ENCODE data around the gene TMEM237. TPM values are rescaled to one million over a fixed set of nuclear protein-coding genes. Genes with fewer than 3 reads are reported as not detected.

The TMEM237 gene
- polyA plus RNA-seq, 1 of the 3 experiments (the other 2 are of a cell fraction) = 67.2 TPM

- H3K27me3 ChIP-seq (ENCODE audit: insufficient read depth) = no peaks in the 10 kb centered on the region
- H3K36me3 ChIP-seq (replicated peaks in 1 of 2; ENCODE audit: control insufficient read depth in 1 of 2, insufficient read depth in 2 of 2, low read length in 1 of 2) = no peaks in the 10 kb centered on the region
- no peak for DNase-seq
- peaks cover 43% of the 10 kb centered on the region for H3F3A ChIP-seq (replicated peaks; ENCODE audit: insufficient read depth)
- H3K9me3 ChIP-seq = no peaks in the 10 kb centered on the region
- TF ChIP-seq MEF2A (IDR thresholded peaks at IDR 0.05; ENCODE audit: borderline replicate concordance, low read depth) = no peak
- TF ChIP-seq GATA2 (CRISPR knock-in tag; IDR thresholded peaks at IDR 0.05) = no peak
- no peak for TF ChIP-seq EZH2phosphoT487 (IDR thresholded peaks at IDR 0.05; ENCODE audit: borderline replicate concordance, low read depth)
- TF ChIP-seq ELF1 (IDR thresholded peaks at IDR 0.05) = no peak
- no peak for TF ChIP-seq MXI1 (IDR thresholded peaks at IDR 0.05; ENCODE audit: low read depth, low read length)
- no peak for TF ChIP-seq IRF3 (IDR thresholded peaks at IDR 0.05; ENCODE audit: low read depth, low read length)
- TF ChIP-seq SMC3 (IDR thresholded peaks at IDR 0.05; ENCODE audit: low read depth, low read length) = no peak
- TF ChIP-seq TAF1 (IDR thresholded peaks at IDR 0.05; ENCODE audit: borderline replicate concordance, low read depth, low read length) = no peak
- peaks cover 10 to 33% of the 10 kb centered on the region in 2 experiments for H3K4me1 ChIP-seq (ENCODE audit: control insufficient read depth in 1 of 2, insufficient read depth in 2 of 2, low read depth in 1 of 2, low read length in 1 of 2)
- H2AFZ ChIP-seq (ENCODE audit: low read depth) = no peak overlapping the region
- H3K9ac ChIP-seq = no peak overlapping the region
- H3K27ac ChIP-seq (ENCODE audit: low read depth in 2 of 2, low read length in 1 of 2) = peak overlapping the region in 1 of 2 experiments; percentile 99; a peak in 1 of 4 replicates
- H3K4me2 ChIP-seq = no peak overlapping the region
- ChIA-PET POLR2A (no interaction called here), CTCF (no interaction called here)
- H3K79me2 ChIP-seq (ENCODE audit: insufficient read depth) = no peaks in the 10 kb centered on the region
- no peaks in the 10 kb centered on the region for H3K9me2 ChIP-seq
- WGBS (ENCODE audit: low lambda C conversion rate) = 90% methylated on average over 5 of the region's 5 CpGs
- H4K20me1 ChIP-seq (ENCODE audit: insufficient read depth) = no peaks in the 10 kb centered on the region
- no peak overlapping the region for H3K4me3 ChIP-seq (ENCODE audit: low read depth in 2 of 2, low read length in 1 of 2)
These were observed 13.4 kb upstream of the TMEM237 start for GRCh38 chr2:201656740-201657139.

- peak overlapping the region in 1 of 2 experiments; percentile 99; a peak in 3 of 4 replicates for H3K27ac ChIP-seq (ENCODE audit: low read depth in 2 of 2, low read length in 1 of 2)
- 97% methylated on average over 11 of the region's 11 CpGs for WGBS (ENCODE audit: low lambda C conversion rate)
- no peak overlapping the region for H2AFZ ChIP-seq (ENCODE audit: low read depth)
- H3F3A ChIP-seq (replicated peaks; ENCODE audit: insufficient read depth) = peaks cover 49% of the 10 kb centered on the region
- TF ChIP-seq TAF1 (IDR thresholded peaks at IDR 0.05; ENCODE audit: borderline replicate concordance, low read depth, low read length) (no peak), GABPA (IDR thresholded peaks at IDR 0.05; ENCODE audit: low read depth) (no peak)
- no peaks in the 10 kb centered on the region for H3K27me3 ChIP-seq (ENCODE audit: insufficient read depth)
- no peaks in the 10 kb centered on the region for H3K9me2 ChIP-seq
- no peak overlapping the region for H3K9ac ChIP-seq
- H3K9me3 ChIP-seq = no peaks in the 10 kb centered on the region
- H3K4me1 ChIP-seq (ENCODE audit: control insufficient read depth in 1 of 2, insufficient read depth in 2 of 2, low read depth in 1 of 2, low read length in 1 of 2) = peaks cover 10 to 33% of the 10 kb centered on the region in 2 experiments
- DNase-seq = no peak
- no peak overlapping the region for H3K4me3 ChIP-seq (ENCODE audit: low read depth in 2 of 2, low read length in 1 of 2)
- CTCF ChIA-PET = no interaction called here
- no peaks in the 10 kb centered on the region for H4K20me1 ChIP-seq (ENCODE audit: insufficient read depth)
- H3K4me2 ChIP-seq = no peak overlapping the region
- H3K79me2 ChIP-seq (ENCODE audit: insufficient read depth) = no peaks in the 10 kb centered on the region
- no peaks in the 10 kb centered on the region for H3K36me3 ChIP-seq (replicated peaks in 1 of 2; ENCODE audit: control insufficient read depth in 1 of 2, insufficient read depth in 2 of 2, low read length in 1 of 2)
- POLR2A ChIA-PET = no interaction called here
These were observed 12.8 kb upstream of the TMEM237 start for GRCh38 chr2:201656102-201656501.

GRCh38 chr2:201654616-201655384, 11.5 kb upstream of the TMEM237 start:
- peak overlapping the region; percentile 39 for H3K9ac ChIP-seq
- ChIA-PET CTCF (interaction anchor here (1.2 to 1.4 kb wide), 3 partner anchors 12 to 30 kb away, joined by 3 to 4 read pairs (median 4); no protein-coding TSS in a partner anchor), POLR2A (no interaction called here)
- no peaks in the 10 kb centered on the region for H3K27me3 ChIP-seq (ENCODE audit: insufficient read depth)
- no peaks in the 10 kb centered on the region for H3K9me2 ChIP-seq
- H3K9me3 ChIP-seq = no peaks in the 10 kb centered on the region
- H3K79me2 ChIP-seq (ENCODE audit: insufficient read depth) = no peaks in the 10 kb centered on the region
- H3K4me2 ChIP-seq = peak overlapping the region; percentile 42
- no peaks in the 10 kb centered on the region for H3K36me3 ChIP-seq (replicated peaks in 1 of 2; ENCODE audit: control insufficient read depth in 1 of 2, insufficient read depth in 2 of 2, low read length in 1 of 2)
- no peak overlapping the region for H3K4me3 ChIP-seq (ENCODE audit: low read depth in 2 of 2, low read length in 1 of 2)
- H2AFZ ChIP-seq (ENCODE audit: low read depth) = peak overlapping the region; percentile 41; the same call in 1 of the 2 replicates
- H3K27ac ChIP-seq (ENCODE audit: low read depth in 2 of 2, low read length in 1 of 2) = peak overlapping the region; percentile 70 to 99; a peak in 3 of 4 replicates
- WGBS (ENCODE audit: low lambda C conversion rate) = 21% methylated on average over 5 of the region's 5 CpGs
- H3F3A ChIP-seq (replicated peaks; ENCODE audit: insufficient read depth) = peaks cover 53% of the 10 kb centered on the region
- H4K20me1 ChIP-seq (ENCODE audit: insufficient read depth) = no peaks in the 10 kb centered on the region
- DNase-seq = no peak
- H3K4me1 ChIP-seq (ENCODE audit: control insufficient read depth in 1 of 2, insufficient read depth in 2 of 2, low read depth in 1 of 2, low read length in 1 of 2) = peaks cover 10 to 33% of the 10 kb centered on the region in 2 experiments
- TF ChIP-seq YY1 (IDR thresholded peaks at IDR 0.05; ENCODE audit: low read depth) (no peak), NFIC (IDR thresholded peaks at IDR 0.05; ENCODE audit: borderline replicate concordance) (peak; percentile 72), TEAD4 (IDR thresholded peaks at IDR 0.05; ENCODE audit: borderline replicate concordance, insufficient read depth) (peak; percentile 97), FOXM1 (IDR thresholded peaks at IDR 0.05; ENCODE audit: low read depth) (peak; percentile 95), MAX (IDR thresholded peaks at IDR 0.05; ENCODE audit: low read depth) (peak; percentile 73; the same call in 1 of the 2 replicates), POLR2AphosphoS5 (IDR thresholded peaks at IDR 0.05; ENCODE audit: low read depth, low read length) (peak; percentile 81), PBX3 (IDR thresholded peaks at IDR 0.05) (peak; percentile 96), SMC3 (IDR thresholded peaks at IDR 0.05; ENCODE audit: low read depth, low read length) (no peak), JUND (IDR thresholded peaks at IDR 0.05) (peak; percentile 89), CTCF (IDR thresholded peaks at IDR 0.05) (no peak)

Data from SK-N-SH (cell line).